Tongue (tissue), 2 donors: ENCODE measurements around the gene RAPSN. TPM values are rescaled to one million over a fixed set of nuclear protein-coding genes. Genes with fewer than 3 reads are reported as not detected.

Experiments used
- DNase-seq: peaks from one replicate; pipeline ENCODE4 v3.0.0-alpha.2; 2015
- total RNA-seq: library from RNA; depleted of rRNA; stranded (reverse); fragments of >200 nt; gene quantifications from one replicate; pipeline ENCODE4 v1.2.3, GENCODE V29; 2014

Gene RAPSN
- total RNA-seq, 1 donor from 2014 or later: 55.2 TPM

GRCh38 chr11:47431356-47432083, 17.4 kb downstream of the RAPSN start:
- DNase-seq: no peak

GRCh38 chr11:47430524-47430923, 18.4 kb downstream of the RAPSN start:
- DNase-seq: no peak

- peak; percentile 99 for DNase-seq
These were observed 22.6 kb downstream of the RAPSN start, which contains the start of gene PSMC3 for GRCh38 chr11:47426062-47426956. Gene PSMC3 (minus strand): TSS chr11:47426439. CDS start chr11:47426279, 160 bp downstream.

- DNase-seq: no peak
These were observed 23.3 kb downstream of the RAPSN start for GRCh38 chr11:47425611-47426010.

DNA sequence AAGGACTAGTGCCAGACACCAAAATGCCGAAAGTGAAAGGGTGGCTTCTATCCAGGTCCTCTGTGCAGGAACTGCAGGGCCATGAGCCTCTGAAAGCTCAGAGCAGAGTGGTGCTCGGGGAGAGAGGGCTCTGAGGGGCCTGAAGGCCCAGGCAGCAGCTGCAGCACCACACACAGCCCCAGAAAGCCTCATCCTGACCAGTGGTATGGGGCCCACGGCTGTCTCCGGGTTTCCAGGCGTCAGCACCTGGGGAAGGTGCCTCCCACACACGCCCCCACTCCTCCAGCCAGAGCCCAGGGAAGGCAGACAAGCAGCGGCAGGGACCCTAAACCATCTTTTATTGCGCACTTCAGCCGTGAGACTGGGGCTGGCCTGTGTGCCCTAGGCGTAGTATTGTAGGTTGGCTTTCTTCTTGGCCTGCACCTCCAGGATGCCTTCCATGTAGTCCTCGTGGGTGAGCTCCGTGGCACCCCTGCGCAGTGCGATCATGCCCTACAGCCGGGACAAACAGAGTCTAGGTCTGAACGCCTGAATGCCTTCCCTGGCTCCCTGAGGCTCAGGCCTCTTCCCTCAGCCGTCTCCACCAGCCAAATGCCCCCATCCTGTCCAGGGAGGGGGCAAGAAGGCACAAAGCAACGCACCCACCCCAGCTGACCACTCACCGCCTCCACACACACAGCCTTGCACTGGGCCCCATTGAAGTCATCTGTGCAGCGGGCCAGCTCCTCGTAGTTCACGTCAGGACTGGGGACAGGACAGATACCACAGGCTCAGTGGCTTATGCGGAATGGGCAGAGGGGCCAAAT, 30.3 kb downstream of the RAPSN start:
- no peak for DNase-seq

- DNase-seq: no peak
These were observed 31.2 kb downstream of the RAPSN start for GRCh38 chr11:47417712-47418111.

GRCh38 chr11:47415949-47416472, 32.9 kb downstream of the RAPSN start:
- DNase-seq: peak; percentile 95

DNA sequence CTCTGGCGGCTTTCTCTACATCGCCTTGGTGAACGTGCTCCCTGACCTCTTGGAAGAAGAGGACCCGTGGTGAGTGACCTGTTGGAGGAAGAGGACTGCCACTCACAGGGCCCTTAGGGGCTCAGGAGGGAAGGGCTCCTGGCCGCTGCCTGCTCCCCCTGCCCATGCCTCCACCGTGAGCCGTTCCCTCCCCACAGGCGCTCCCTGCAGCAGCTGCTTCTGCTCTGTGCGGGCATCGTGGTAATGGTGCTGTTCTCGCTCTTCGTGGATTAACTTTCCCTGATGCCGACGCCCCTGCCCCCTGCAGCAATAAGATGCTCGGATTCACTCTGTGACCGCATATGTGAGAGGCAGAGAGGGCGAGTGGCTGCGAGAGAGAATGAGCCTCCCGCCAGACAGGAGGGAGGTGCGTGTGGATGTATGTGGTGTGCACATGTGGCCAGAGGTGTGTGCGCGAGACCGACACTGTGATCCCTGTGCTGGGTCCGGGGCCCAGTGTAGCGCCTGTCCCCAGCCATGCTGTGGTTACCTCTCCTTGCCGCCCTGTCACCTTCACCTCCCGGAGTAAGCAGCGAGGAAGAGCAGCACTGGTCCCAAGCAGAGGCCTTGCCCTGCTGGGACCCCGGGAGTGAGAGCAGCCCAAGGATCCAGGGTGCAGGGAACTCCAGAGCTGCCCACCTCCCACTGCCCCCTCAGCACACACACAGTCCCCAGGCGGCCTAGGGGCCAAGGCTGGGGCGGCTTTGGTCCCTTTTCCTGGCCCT, 33.7 kb downstream of the RAPSN start:
- DNase-seq: no peak

GRCh38 chr11:47414685-47415070, 34.3 kb downstream of the RAPSN start:
- no peak for DNase-seq

- DNase-seq: no peak
These were observed 34.8 kb downstream of the RAPSN start for GRCh38 chr11:47413908-47414684.

GRCh38 chr11:47413351-47413750, 35.6 kb downstream of the RAPSN start:
- no peak for DNase-seq

DNA sequence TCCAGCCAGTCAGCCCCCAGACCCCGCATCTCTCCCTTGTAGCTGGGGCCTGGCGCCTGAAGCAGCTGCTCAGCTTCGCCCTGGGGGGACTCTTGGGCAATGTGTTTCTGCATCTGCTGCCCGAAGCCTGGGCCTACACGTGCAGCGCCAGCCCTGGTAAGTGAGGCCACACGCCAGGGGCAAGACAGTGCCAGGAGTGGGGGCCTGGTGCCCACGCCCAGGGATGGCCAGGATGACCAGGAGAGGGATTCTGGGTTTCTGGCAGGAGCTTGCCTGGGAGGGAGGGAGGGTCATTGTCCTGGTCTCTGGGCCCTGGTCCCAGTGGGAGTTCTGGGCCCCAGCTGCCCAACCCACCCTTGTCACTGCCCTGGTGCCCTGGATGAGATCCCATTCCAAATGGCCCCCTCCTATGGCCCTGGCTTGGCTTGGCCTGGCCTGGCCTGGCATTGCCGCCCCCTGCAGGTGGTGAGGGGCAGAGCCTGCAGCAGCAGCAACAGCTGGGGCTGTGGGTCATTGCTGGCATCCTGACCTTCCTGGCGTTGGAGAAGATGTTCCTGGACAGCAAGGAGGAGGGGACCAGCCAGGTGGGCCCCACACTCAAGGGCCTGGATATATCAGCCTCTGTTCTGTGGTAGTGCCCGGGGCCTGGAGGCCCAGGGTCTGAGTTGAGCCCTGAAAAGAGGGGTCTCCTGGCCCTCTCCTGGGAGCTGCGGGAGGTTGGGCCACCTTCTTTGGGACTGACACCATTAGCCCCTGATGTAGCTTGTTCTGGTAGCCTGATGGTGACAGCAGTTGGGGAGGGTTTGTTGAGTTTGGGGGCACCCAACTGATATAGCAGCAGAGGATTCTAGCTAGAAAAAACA, 36.8 kb downstream of the RAPSN start:
- DNase-seq: no peak

DNA sequence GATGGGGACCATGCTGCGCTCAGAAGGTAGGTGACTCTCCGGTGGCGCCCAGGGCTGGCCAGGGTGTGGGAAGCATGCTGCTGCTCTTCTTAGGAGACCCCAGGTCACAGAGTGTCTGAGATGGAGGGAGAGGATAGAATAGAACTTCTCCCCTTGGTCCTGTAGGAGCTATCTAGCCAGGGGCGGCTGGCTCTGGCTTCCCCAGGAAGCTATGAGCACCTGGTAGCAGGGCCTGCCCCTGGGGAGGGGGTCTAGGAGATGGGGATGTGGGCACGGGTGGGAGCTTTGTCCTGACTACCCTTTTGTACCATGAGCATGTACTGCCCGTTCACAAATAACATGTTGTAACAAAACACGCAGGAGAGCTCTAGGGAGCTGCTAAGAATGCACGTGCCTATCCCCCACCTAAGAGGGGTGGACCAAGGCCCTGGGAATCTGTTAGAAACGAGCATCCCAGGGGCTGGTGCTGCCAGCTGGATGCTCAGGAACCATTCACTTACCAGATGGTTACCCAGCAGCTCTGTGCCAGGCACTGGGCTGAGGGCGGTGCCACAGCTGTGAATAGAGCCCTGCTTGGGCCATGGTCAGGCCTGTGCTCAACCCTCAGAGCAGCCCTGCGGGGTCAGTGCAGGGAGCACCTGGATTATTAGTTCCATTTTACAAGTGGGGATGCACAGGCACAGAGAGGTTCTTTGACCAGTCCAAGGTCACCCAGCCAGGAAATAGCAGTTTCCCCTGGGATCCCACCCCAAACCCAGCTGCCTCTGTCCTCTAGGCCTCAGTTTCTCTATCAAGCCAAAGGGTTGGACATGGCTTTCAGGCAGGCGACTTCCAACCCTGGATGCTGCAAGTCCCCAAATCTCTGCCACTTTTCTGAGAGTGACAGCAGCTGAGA, 38.3 kb downstream of the RAPSN start:
- DNase-seq: no peak

- no peak for DNase-seq
These were observed 39.2 kb downstream of the RAPSN start for GRCh38 chr11:47409440-47410369.

GRCh38 chr11:47408598-47409439, 40.1 kb downstream of the RAPSN start:
- DNase-seq: no peak
